Measurements from ENCODE around the gene ETV2.

- TF ChIP-seq CTCF (conservative IDR thresholded peaks at IDR 0.05; ENCODE audit: low read depth, low read length) (no peak), EZH2 (IDR thresholded peaks at IDR 0.05; ENCODE audit: borderline replicate concordance, low read depth, low read length, poor library complexity, severe bottlenecking) (no peak)
Measured at GRCh38 chr19:35656700-35657099, 15.2 kb downstream of the ETV2 start.
